ENCODE results near the gene SLC5A2. TPM values are rescaled to one million over a fixed set of nuclear protein-coding genes. Genes with fewer than 3 reads are reported as not detected.

SLC5A2 gene
- 0.06 TPM for total RNA-seq (2013)
- polyA plus RNA-seq (under 1 TPM in 1 of 3 donors, not detected in 2; 0.04 TPM), polyA minus RNA-seq (0.14 TPM in 1 of 2 replicates, not detected in the other), total RNA-seq (0 to 0.45 (median 0.07) reads per million in 11 experiments)

DNA sequence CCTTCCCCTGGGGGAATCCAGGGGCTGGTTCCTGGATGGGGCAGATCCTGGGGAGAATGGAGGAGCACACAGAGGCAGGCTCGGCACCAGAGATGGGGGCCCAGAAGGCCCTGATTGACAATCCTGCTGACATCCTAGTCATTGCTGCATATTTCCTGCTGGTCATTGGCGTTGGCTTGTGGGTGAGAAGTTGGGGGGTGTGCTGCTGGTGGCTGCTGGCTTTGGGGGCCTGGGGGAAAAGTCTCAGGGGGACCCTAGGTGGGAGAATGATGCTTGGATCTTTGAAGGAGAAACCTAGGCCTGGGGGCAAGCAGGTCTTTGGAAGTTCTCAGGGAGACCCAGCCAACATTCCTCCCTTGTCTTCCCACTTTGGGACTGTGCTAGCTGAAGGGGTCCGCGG, at the start of gene SLC5A2:
SLC5A2 (plus strand) TSS at position 43 of the 400 bp plus-strand sequence; CDS start at position 57, 14 bp downstream.
- H3K9me3 Mint-ChIP-seq = peaks cover 0 to 2% (median 0%) of the 10 kb centered on the region in 7 donors
- Histone ChIP-seq H4K20me1 (ENCODE audit: insufficient read depth, low read length) (no peaks in the 10 kb centered on the region), H3K4me1 (ENCODE audit: control insufficient read depth in 1 of 2, insufficient read depth in 2 of 2, low read length in 2 of 2) (peaks cover 12 to 20% of the 10 kb centered on the region in 2 donors), H3K27me3 (ENCODE audit: control insufficient read depth in 2 of 2, insufficient read depth in 2 of 2, low read length in 2 of 2) (peaks cover 0 to 18% of the 10 kb centered on the region in 2 donors), H3K9me3 (replicated peaks in 1 of 2; ENCODE audit: control insufficient read depth in 1 of 2, insufficient read depth in 1 of 2, low read length in 2 of 2) (no peaks in the 10 kb centered on the region), H3K9ac (ENCODE audit: insufficient read depth, low read length, poor library complexity, severe bottlenecking) (no peak within 1 kb of the TSS), H3K4me2 (replicated peaks; ENCODE audit: extremely low read depth, low read length, poor library complexity, severe bottlenecking) (no peak within 1 kb of the TSS), H2AFZ (ENCODE audit: insufficient read depth, low read depth, low read length, poor library complexity, severe bottlenecking) (no peak within 1 kb of the TSS), H3K36me3 (replicated peaks in 1 of 2; ENCODE audit: control insufficient read depth in 1 of 2, insufficient read depth in 2 of 2, low read length in 2 of 2) (no peaks in the 10 kb centered on the region), H3K27ac (ENCODE audit: low read depth in 1 of 2, low read length in 2 of 2) (no peak within 1 kb of the TSS), H3K4me3 (replicated peaks in 1 of 3; ENCODE audit: low read depth in 2 of 3, low read length in 3 of 3) (no peak within 1 kb of the TSS), H3K79me2 (ENCODE audit: insufficient read depth, low read length) (no peaks in the 10 kb centered on the region)
- H3K36me3 Mint-ChIP-seq = no peaks in the 10 kb centered on the region
- WGBS (ENCODE audit: insufficient coverage) = 86% methylated on average over 2 of the region's 4 CpGs
- TF ChIP-seq, protein P1, sequence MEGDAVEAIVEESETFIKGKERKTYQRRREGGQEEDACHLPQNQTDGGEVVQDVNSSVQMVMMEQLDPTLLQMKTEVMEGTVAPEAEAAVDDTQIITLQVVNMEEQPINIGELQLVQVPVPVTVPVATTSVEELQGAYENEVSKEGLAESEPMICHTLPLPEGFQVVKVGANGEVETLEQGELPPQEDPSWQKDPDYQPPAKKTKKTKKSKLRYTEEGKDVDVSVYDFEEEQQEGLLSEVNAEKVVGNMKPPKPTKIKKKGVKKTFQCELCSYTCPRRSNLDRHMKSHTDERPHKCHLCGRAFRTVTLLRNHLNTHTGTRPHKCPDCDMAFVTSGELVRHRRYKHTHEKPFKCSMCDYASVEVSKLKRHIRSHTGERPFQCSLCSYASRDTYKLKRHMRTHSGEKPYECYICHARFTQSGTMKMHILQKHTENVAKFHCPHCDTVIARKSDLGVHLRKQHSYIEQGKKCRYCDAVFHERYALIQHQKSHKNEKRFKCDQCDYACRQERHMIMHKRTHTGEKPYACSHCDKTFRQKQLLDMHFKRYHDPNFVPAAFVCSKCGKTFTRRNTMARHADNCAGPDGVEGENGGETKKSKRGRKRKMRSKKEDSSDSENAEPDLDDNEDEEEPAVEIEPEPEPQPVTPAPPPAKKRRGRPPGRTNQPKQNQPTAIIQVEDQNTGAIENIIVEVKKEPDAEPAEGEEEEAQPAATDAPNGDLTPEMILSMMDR (IDR thresholded peaks at IDR 0.05) = no peak
- no peak for DNase-seq
- no peak within 1 kb of the TSS for H3K4me3 Mint-ChIP-seq
- intact Hi-C loops (cut with micrococcal nuclease) = no loop called here
- H3K27me3 Mint-ChIP-seq (ENCODE audit: low read depth in 3 of 3) = peaks cover 5 to 32% (median 29%) of the 10 kb centered on the region in 3 donors
- peaks cover 19% of the 10 kb centered on the region for H3K4me1 Mint-ChIP-seq
- H3K27ac Mint-ChIP-seq = no peak within 1 kb of the TSS

DNA sequence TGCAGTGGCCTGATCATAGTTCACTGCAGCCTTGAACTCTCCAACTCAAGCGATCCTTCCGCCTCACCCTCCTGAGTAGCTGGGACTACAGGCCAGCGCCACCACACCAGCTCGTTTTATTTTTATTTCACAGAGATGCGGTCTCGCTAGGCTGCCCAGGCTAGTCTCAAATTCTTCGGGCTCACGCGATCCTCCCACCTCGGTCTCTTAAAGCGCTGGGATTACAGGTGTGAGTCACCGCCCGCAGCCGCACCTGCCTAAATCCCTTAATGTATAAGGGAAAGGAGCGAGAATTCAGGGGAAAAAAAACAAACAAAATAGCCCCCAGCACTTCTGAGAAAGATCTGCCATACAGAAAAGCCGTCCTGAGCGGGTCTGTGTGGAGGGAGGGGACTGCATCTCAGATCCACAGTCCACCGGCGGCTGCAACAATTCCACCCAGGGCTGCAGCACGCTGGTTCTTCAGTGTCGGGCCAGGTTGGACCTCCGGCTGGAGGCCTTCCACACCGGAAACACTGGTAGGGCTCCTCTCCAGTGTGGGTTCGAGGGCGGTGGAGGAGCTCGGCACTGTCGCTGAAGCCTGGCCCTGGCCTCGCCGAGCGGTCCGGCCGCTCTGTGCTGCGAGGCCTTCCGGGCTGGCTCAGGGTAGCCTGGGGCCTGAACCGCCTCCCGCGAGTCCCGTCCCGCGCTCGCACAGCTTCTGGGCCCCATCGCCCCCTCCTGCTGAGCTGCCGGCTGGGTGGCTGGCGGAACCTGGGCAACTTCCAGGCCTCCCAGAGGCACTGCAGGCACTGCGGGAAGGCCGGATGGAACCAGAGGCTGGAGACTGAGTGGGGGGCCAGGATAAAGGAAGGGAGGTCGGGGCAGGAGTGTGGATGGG, 47.3 kb upstream of the SLC5A2 start:
- H3K9ac ChIP-seq (ENCODE audit: insufficient read depth, low read length, poor library complexity, severe bottlenecking) = no peak overlapping the region
- Mint-ChIP-seq H3K27ac (no peak overlapping the region), H3K4me3 (no peak overlapping the region), H3K9me3 (peaks cover 0 to 2% (median 0%) of the 10 kb centered on the region in 7 donors), H3K27me3 (ENCODE audit: low read depth in 3 of 3) (peaks cover 0 to 2% (median 0%) of the 10 kb centered on the region in 3 donors), H3K4me1 (no peaks in the 10 kb centered on the region), H3K36me3 (no peaks in the 10 kb centered on the region)
- no peak overlapping the region for H3K27ac ChIP-seq (ENCODE audit: low read depth in 1 of 2, low read length in 2 of 2)
- no peak overlapping the region for H3K4me3 ChIP-seq (replicated peaks in 1 of 3; ENCODE audit: low read depth in 2 of 3, low read length in 3 of 3)
- H3K27me3 ChIP-seq (ENCODE audit: control insufficient read depth in 2 of 2, insufficient read depth in 2 of 2, low read length in 2 of 2) = no peaks in the 10 kb centered on the region
- WGBS (ENCODE audit: insufficient coverage) = 98% methylated on average over 31 of the region's 47 CpGs
- TF ChIP-seq, protein P1 (IDR thresholded peaks at IDR 0.05) = no peak
- no peak overlapping the region for H2AFZ ChIP-seq (ENCODE audit: insufficient read depth, low read depth, low read length, poor library complexity, severe bottlenecking)
- no peak overlapping the region for H3K4me2 ChIP-seq (replicated peaks; ENCODE audit: extremely low read depth, low read length, poor library complexity, severe bottlenecking)
- no peaks in the 10 kb centered on the region for H3K9me3 ChIP-seq (replicated peaks in 1 of 2; ENCODE audit: control insufficient read depth in 1 of 2, insufficient read depth in 1 of 2, low read length in 2 of 2)
- no peaks in the 10 kb centered on the region for H3K4me1 ChIP-seq (ENCODE audit: control insufficient read depth in 1 of 2, insufficient read depth in 2 of 2, low read length in 2 of 2)
- intact Hi-C loops (cut with micrococcal nuclease) = no loop called here
- H3K36me3 ChIP-seq (replicated peaks in 1 of 2; ENCODE audit: control insufficient read depth in 1 of 2, insufficient read depth in 2 of 2, low read length in 2 of 2) = no peaks in the 10 kb centered on the region
- DNase-seq = no peak
- no peaks in the 10 kb centered on the region for H4K20me1 ChIP-seq (ENCODE audit: insufficient read depth, low read length)
- no peaks in the 10 kb centered on the region for H3K79me2 ChIP-seq (ENCODE audit: insufficient read depth, low read length)

All from CD14-positive monocyte (primary cell).